Urothelium cell line (cell line): ENCODE measurements around the gene CCSER1.
"Not testable (repeated sequence)": the region's sequence is repeated elsewhere in the genome, so short reads cannot be mapped to it uniquely, and the experiment has no call there.

Source experiments
- DNase-seq: peaks from one replicate; pipeline ENCODE4 v3.0.0; 2011; ENCODE audit warnings: low spot score, mixed read lengths
- FAIRE-seq: peaks from 2 replicates; lab custom pipeline; 2011; peaks lifted over from hg19 to GRCh38; lab: Jason Lieb, UNC

Gene CCSER1

GRCh38 chr4:90281541-90282355 lies 154.6 kb downstream of the CCSER1 start:
- DNase-seq (no peak), FAIRE-seq (no peak)

GRCh38 chr4:90290345-90290744 lies 163.2 kb downstream of the CCSER1 start:
- FAIRE-seq (no peak), DNase-seq (no peak)

GRCh38 chr4:90292438-90292837 lies 165.2 kb downstream of the CCSER1 start:
- DNase-seq: no peak
- no peak for FAIRE-seq

GRCh38 chr4:90293320-90293719 lies 166.1 kb downstream of the CCSER1 start:
- FAIRE-seq (no peak), DNase-seq (no peak)

GRCh38 chr4:90299373-90299772 lies 172.2 kb downstream of the CCSER1 start:
- FAIRE-seq: no peak
- no peak for DNase-seq

- DNase-seq (no peak), FAIRE-seq (no peak)
Measured at GRCh38 chr4:90306810-90307209, 179.6 kb downstream of the CCSER1 start.

- not testable (repeated sequence) for DNase-seq, FAIRE-seq
Measured at GRCh38 chr4:90317140-90317539, 189.9 kb downstream of the CCSER1 start.

GRCh38 chr4:90317785-90318184 lies 190.6 kb downstream of the CCSER1 start:
- FAIRE-seq: no peak
- peak; percentile 32 for DNase-seq

GRCh38 chr4:90318193-90318592 lies 191.0 kb downstream of the CCSER1 start:
- DNase-seq (peak; percentile 7), FAIRE-seq (no peak)

GRCh38 chr4:90328558-90328957 lies 201.4 kb downstream of the CCSER1 start:
- FAIRE-seq: no peak

GRCh38 chr4:90330546-90330945 lies 203.4 kb downstream of the CCSER1 start:
- no peak for DNase-seq
- no peak for FAIRE-seq

More at GRCh38 chr4:90328558-90328957, 201.4 kb downstream of the CCSER1 start:
- peak; percentile 14 for DNase-seq

- DNase-seq: no peak
- FAIRE-seq: no peak
Measured at GRCh38 chr4:90345549-90346215, 218.5 kb downstream of the CCSER1 start.

GRCh38 chr4:90349636-90350035 lies 222.4 kb downstream of the CCSER1 start:
- no peak for FAIRE-seq
- no peak for DNase-seq

- FAIRE-seq (no peak), DNase-seq (peak; percentile 16)
Measured at GRCh38 chr4:90357117-90357710, 230.0 kb downstream of the CCSER1 start.

GRCh38 chr4:90375081-90375480 lies 247.9 kb downstream of the CCSER1 start:
- FAIRE-seq: no peak

GRCh38 chr4:90393215-90393614 lies 266.0 kb downstream of the CCSER1 start:
- FAIRE-seq (no peak), DNase-seq (no peak)

More at GRCh38 chr4:90375081-90375480, 247.9 kb downstream of the CCSER1 start:
- no peak for DNase-seq

GRCh38 chr4:90403781-90404180 lies 276.6 kb downstream of the CCSER1 start:
- DNase-seq: peak; percentile 9

GRCh38 chr4:90407897-90408296 lies 280.7 kb downstream of the CCSER1 start:
- DNase-seq, FAIRE-seq: not testable (repeated sequence)

More at GRCh38 chr4:90403781-90404180, 276.6 kb downstream of the CCSER1 start:
- no peak for FAIRE-seq

- DNase-seq, FAIRE-seq: not testable (repeated sequence)
Measured at GRCh38 chr4:90412786-90413185, 285.6 kb downstream of the CCSER1 start.

- DNase-seq: no peak
- FAIRE-seq: no peak
Measured at GRCh38 chr4:90415116-90415515, 287.9 kb downstream of the CCSER1 start.

GRCh38 chr4:90419124-90419711 lies 292.0 kb downstream of the CCSER1 start:
- FAIRE-seq: peak; percentile 27
- DNase-seq: peak; percentile 19
